IMR-90 (cell line): ENCODE results near the gene FXYD6.

Source experiments
- BHLHE40 ChIP-seq: fragments of 150-350 bp; IDR thresholded peaks from 2 replicates; pipeline ENCODE4 v1.6.1; 2016; ENCODE audit warnings: mild to moderate bottlenecking, low read depth, low read length
- TF ChIP-seq, protein P1 (sequence below): conservative IDR thresholded peaks from 2 replicates; pipeline ENCODE4 v1.5.1; 2012; ENCODE audit warnings: mild to moderate bottlenecking, low read depth, low read length, improper control_type of control experiment

DNA sequence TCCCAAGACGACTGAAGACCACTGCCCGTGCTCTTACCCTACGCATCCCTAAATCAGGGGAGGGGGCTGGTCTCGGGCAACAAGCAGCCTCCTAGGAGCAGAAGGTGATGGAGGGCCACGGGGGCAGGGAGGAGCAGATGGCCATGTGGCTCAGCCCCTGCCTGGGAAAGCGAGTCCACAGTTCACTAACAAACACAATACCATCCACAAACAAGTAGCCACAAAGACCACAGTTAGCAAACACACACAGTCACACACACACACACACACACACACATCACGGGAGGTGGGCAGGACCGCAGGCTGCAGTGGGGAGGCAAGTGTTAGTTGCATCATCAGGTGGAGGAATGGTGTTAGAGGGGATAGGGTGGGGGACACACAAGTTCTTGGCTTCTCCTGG lies 38.7 kb downstream of the FXYD6 start:
- TF ChIP-seq, protein P1, sequence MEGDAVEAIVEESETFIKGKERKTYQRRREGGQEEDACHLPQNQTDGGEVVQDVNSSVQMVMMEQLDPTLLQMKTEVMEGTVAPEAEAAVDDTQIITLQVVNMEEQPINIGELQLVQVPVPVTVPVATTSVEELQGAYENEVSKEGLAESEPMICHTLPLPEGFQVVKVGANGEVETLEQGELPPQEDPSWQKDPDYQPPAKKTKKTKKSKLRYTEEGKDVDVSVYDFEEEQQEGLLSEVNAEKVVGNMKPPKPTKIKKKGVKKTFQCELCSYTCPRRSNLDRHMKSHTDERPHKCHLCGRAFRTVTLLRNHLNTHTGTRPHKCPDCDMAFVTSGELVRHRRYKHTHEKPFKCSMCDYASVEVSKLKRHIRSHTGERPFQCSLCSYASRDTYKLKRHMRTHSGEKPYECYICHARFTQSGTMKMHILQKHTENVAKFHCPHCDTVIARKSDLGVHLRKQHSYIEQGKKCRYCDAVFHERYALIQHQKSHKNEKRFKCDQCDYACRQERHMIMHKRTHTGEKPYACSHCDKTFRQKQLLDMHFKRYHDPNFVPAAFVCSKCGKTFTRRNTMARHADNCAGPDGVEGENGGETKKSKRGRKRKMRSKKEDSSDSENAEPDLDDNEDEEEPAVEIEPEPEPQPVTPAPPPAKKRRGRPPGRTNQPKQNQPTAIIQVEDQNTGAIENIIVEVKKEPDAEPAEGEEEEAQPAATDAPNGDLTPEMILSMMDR, result no peak
- no peak for TF ChIP-seq BHLHE40
